ENCODE results near the gene THUMPD3.

Gene THUMPD3

DNA sequence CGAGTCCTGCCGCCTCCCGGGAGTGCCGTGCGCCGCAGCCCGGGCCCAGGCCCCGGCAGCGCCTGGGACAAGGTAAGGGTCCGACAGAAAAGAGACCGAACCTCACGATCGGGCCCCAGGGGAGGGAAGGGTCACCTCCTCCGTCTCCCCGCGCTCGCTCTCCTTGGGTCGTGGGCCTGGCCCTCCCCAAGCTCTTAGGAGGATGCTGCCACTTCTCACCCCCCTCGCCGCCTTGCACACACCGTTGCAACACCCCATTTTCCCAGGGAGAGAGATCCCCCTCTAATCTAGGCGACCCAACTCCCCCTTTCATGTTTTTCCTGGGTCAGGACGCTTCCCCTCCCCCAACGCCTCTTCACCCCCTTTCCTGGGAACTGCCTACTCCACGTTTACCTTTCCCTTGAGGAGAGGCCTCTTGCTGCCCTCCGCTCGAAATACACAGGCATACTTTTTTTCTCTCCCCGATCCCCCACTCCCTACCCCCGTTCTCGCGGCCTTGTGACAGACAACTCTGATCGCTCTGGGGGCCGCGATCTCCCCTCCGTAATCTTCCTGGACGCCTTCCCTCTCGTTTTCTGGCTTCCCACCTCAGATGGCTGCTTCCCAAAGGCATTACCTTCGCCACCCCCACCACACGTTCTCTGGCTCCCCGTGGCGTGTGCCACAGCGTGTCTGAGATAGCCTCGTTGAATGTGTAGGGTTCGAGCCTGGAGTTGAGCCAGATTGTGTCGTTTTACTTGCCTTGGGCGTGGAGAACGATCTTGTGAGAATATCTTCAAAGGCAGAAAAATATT is 35.2 kb downstream of the THUMPD3 start:
- DNase-seq, result peak; percentile 64

DNA sequence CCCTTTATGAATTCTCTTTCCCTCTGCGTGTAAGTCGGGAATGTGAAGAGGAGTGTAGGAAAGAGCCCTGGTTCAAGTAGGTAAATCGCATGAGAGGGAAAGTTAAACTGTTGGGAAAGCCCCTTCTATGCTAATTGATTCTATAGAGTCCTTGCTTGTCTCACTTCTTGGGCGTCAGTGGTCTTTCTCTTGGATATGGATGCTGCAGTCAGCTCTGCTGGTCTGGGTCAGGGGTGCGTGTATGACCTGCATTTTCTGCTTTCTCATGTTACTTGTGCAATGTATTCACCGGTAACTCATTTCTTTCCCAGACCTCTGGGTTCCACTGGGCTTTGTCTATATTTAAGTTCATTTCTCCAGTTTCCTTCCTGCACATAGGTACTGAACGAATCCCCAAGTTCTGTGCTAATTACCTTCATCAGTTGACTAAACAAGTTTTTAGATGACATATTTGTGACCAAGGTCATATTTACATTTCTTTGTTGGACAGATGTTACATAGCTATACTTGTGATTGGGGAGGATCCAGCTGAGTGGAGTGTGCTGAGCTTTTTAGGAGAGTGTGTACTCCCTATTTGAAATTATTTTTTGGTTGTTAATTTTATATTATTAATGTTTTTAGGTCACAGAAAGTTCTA is 36.0 kb downstream of the THUMPD3 start:
- no peak for DNase-seq

DNA sequence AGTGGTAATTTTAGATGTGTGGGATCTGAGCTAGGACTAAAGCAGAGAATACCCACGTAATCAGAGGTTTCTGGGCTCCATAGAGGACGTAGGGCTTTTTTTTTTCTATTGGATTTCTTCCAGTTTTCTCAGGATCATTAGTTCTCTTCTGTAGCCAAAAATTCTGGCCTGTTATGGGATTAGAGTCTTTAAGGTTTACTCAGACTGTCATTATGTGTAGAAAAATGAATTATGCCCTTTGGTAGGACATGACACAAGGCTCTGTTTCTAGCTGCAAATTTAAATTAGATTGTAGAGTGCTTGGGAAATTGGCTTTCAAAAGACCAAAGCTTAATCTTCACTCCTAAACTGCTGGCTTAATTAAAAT is 36.5 kb downstream of the THUMPD3 start:
- no peak for DNase-seq

DNA sequence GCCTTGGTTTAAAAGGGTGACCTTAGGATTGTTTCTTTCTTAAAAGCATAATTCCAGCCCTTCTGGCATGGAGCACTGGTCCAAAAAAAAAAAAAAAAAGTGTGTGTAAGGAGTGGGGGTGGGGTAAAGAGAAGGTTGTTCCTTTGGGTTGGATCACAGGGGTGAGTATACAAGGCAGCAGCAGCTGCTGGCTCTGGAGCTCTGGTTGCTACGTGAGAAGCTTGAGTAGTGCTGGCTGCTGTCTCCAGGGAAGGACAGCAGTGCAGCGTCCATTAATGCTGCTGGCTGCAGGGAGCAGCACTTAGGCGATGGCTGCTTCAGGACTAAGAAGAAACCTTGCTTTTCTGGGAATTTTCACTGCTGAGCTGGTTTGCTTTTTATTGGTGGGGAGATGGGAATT is 36.9 kb downstream of the THUMPD3 start:
- peak; percentile 92 for DNase-seq

DNA sequence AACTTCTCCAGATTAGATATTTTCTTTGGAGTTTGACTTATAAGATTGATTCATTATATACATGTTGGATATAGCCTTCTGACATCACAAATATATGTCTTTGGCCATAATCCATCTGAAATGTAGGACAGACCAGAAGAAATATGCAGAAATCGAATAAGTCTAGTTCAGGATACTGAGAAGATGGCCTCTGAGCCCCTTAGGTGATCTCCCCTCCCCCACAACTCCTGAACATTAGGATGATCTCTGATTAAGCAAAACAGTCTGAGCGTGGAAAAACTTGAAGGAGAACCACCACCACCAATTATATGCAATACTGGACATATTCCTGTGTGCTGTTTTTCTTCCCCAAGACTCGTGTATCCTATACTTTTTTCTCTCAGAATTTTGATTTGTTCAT is 37.8 kb downstream of the THUMPD3 start:
- no peak for DNase-seq

DNA sequence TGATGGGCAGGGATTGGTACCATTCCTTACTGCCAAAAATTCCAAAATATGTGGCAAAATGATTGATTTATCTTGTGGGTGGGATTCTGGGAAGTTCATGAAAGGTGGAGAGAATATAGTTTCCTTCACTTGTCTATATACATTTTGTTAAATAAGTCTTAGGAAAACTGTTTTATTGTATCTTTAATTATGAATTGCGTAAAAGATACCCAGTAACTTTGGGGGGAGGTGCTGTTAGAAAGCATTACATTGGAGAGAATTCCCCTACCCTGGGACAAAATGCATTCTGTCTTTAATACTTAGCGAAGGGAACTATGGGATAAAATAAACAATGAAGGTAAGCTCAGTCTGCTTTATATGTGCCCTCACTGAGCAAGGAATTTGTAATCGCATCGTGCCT is 39.1 kb downstream of the THUMPD3 start:
- no peak for DNase-seq

DNA sequence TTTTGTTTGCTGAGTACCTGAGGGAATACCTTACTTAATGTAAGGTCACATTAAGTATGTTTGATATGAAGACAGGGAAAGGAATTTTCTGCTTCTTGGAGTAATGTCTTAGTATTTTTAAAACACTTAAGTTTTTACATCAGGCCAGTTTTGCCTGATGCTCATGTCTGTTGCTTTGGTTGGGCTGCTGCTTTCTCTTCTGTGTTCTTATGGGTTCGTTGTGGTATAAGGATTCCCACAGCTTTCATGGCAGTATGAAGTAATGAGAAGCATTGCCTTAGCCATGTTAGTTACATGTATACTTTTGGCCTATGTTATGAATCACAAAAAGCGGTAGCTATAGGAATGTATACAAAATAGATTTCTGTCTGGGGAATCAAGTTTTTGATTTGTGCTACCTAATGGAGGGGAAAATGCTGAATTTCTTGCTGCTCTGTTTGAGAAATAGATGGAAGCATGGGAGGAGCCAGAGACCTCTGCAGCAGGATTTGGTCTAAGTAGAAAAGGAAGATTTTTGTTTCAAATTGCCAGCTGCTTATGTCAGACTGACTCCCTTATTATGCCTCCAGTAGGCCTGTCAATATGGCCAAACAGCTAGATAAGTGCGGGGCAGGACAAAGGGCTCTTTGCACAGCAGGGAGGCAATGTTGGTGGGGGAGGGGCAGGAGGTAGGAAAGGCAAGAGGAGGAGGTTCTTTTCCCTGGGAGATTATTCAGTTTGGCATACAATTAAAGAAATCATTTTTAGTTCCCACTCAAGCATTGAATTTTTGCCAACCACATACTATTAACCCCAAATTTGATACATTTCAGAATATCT is 39.8 kb downstream of the THUMPD3 start:
- peak; percentile 35 for DNase-seq

DNA sequence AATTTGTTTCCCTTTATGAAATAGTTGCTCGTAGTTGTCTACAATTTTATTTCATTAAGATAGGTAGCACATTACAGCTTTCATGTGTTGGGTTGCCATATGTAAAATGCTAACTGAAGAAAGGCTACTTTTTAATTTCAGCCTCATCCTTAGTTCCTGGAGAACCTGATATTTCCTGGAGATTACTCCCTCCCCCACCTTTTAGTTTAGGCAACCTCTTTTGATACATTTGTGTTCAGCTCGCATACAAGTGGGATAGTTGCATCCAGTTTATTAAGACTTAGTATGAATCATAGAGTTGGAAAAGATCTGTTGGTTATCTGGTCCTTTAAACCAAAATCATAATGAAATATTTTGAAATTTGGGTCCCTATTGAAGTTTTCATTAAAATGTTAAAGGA is 40.6 kb downstream of the THUMPD3 start:
- DNase-seq, result no peak

DNA sequence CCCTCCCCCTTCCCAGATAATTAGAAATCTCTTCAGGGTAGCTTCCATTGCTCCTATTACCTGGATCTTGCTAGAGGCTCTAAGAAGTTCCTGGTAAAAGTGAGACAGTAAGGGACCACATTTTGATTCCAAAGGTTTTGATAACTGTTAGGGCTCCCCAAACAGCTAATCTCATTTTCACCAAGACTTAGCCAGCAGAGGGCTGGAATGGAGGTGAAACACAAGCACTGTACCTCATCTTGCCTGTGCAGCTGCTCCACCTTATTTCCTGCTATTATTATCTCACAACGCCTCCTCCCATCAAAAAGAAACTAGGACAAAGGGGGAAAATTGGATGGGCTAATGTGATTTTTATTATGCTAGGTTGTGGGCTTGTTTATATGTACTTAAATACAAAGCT is 41.8 kb downstream of the THUMPD3 start:
- no peak for DNase-seq

DNA sequence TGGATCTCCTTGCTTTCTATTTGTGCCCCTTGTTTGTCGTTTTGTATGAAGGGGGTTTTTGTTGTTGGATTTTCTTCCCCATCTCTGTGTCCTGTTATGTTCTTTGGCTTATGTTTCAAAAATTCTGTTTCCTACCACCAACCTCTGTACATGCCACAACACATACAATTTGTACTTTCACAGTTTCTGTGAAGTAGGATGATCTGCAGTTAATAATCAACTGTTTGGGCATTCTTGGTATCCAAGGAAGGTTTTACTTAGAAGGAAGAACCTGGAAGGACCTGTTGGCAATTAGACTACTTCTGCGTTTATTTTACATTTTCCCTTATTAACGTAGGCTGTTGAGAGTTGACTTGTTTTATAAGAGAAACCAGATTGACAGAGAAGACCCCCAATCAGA is 42.9 kb downstream of the THUMPD3 start:
- DNase-seq, result no peak

DNA sequence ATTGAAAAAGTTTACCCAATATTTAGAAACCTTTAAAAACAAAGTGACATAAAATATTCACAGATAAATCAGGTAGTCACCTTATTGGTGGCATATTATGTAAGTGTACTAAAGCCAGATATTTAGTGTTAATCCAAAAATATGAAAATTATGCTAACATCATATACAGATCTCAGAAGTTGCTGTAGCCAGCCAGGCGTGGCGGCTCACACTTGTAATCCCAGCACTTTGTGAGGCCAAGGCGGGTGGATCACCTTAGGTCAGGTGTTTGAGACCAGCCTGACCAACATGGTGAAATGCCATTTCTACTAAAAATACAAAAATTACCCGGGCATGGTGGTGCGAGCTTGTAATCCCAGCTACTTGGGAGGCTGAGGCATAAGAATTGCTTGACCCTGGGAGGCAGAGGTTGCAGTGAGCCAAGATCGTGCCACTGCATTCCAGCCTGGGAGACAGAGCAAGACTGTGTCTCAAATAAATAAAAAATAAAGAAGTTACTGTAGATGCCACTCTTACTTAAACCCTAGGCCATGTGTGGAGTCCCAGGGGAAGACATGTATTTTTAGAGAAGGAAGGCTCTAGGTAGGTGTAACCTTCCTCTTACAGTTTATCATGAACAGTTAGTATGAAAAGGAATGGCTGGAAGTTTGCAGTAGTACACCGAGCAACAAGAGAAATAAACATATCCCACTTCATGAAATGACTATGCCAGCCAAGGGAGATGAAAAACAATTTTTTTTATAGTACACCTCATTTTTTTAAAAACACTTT is 44.2 kb downstream of the THUMPD3 start:
- no peak for DNase-seq

DNA sequence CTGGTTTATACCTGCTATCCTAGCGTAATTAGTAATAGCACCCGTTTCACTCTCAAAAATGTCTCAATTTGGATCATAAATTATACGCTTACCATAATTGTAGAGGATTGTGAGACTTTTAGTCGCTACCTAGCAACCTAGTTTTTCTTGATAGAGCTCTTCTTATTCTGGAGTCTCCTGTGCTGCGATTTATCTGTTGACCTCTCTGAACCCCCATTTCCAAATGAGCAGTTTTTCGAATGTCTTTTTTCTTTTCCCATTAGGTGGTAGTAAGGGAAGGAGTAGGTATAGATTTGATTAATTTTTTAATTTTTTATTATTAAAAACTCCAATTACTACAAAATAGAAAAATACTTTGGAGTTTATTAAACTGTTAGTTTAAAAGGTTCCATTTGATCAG is 45.2 kb downstream of the THUMPD3 start:
- no peak for DNase-seq

DNA sequence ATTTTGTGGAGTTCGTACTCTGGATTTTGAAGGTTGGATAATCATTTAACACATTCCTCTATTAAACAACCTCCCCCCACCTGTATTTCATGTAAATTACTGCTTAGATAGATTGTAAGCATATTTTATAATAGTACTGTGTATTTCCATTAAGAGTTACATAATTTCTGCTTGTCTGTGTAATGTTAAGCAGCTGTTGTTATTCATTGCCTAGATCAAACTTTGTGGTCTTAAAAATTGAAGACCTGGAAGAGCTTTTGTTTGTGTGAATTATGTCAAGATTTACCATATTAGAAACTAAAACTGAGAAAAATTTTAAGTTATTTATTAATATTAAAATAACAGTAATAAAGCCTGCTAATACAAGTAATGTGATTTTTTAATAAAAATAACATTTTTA is 45.7 kb downstream of the THUMPD3 start:
- no peak for DNase-seq

DNA sequence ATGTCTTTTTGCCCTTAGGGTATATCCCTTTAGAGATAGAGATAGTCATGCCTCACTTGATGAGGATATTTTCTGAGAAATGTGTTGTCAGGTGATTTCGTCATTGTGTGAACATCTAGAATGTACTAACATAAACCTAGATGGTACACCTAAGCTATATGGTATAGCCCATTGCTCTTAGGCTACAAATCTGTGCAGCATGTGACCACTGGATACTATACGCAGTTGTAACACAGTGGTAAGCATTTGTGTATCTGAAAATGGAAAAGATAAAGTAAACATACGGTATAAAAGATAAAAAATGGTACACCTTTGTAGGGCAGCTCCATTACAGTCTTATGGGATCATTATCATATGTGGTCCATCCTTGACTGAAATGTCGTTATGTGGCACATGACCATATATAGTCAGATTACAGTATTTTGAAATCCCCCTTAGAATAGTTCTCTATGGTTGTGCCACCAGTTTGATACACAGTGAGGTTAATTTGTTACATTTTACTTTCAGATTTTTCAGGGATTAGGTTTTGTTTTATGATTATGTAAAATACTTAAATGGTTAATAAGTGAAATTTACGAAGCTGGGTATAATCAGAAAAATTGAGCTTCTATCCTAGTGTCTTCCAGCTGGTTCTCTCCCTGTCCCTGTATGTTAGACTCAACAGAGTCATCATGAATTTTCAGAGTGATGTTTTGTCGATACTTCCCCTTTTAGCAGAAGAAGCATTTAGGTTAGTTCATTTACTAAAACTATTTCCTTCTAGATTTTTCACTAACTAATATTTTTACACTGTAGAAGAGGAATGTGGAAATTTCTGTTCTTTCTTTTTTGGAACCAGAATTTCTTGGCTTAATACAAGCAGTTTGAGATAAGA is 47.4 kb downstream of the THUMPD3 start:
- DNase-seq, result no peak

DNA sequence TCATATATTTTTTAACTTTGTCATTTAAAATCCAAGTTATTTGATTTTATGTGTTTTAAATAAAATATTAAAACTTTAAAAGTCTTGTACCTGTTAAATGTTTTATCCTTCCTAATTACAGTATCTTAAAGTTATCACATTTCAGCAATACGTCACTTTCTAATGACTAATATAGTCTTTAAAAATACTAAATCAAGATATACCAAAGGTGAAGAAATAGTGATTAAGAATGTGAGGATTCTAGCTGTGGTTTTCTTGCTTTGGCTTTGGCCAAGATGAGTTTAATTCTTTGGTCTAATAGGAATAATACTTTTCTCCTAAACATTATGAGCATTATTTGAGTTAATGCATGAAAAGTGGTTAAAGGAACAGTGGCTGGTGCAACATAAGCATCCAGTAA is 48.4 kb downstream of the THUMPD3 start:
- DNase-seq, result no peak

DNA sequence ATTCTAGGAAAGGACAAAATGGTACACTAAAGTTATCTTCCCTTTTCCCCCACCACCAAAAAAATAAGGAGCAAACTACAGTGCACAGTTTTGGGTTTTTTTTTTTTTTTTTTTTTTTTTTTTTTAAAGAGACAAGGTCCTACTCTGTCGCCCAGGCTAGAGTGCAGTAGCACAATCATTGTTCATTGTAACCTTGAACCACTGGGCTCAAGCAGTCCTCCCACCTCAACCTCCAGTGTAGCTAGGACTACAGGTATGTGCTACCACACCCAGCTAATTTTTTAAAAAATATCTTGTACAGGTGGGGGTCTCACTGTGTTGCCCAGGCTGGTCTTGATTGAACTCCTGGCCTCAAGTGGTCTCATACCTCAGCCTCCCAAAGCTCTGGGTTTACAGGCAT is 49.4 kb downstream of the THUMPD3 start:
- DNase-seq, result no peak

DNA sequence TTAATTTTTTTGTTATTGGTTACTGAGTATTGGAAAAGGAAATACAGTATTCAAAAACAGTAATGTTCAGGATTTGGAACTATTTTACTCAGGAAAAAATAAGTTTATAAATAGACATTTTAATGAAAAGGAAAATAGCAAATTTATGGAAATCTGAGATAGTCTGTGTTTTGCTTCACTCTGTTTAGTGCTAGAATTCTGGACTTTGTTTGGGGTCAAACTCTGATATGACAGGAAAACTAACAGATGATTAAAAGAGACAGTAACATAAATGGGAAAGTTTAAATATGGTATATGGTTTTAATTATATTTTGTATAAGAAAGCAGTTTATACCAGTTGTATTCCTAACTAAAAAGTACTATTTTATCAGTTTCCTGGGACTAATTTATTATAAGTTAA is 52.0 kb downstream of the THUMPD3 start:
- no peak for DNase-seq

DNA sequence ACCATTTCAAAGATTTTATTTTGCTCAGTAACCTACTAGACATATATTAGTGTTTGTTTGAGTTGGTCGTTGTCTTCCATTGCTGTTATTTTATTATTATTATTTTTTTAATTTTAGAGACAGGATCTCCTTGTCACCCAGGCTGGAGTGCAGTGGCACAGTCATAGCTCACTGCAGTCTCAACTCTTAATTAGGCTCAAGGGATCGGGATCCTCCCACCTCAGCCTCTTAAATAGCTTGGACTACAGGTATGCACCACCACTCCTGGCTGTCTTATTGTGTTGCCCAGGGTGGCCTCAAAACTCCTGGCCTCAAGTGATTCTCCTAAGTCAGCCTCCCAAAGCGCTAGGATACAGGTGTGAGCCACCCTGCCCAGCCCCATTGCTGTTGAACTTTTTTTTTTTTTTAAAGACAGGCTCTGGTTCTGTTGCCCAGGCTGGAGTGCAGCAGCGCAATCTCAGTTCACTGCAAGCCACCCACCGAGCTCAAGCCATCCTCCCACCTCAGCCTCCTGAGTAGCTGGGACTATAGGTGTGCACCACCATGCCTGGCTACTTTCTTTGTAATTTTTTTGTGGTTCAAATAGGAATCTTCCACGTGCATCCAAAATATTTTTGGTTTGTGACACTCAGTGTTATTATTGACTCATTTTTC is 52.8 kb downstream of the THUMPD3 start:
- no peak for DNase-seq

DNA sequence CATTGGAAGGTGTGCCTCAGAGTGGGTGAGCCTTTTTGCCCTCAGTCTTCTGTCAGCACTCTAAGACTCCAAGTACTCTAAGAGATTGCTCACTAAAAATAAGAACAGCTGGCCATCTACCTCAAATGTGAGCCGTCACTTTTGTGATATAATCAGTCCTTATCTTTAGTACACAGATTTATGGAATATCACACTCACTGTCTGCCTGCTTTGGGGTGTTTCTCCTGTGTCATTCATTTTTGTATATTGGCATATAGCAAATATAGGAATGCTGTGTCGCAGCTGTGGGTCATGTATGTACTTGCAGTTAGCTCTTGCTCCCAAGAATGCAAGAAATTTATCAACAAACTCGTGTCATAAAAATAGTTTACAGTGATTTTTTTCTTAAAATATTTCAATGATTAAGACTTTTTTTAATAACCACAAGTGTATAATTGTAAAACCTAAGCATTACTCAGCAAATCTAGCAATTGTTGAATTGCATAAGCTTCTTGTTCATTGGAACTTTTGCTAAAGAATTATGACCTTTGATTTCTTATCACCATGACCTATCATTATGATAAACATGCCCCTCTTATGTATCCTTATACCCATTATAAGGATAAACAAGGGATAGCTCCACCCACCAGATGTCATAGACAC is 53.4 kb downstream of the THUMPD3 start:
- DNase-seq, result no peak

DNA sequence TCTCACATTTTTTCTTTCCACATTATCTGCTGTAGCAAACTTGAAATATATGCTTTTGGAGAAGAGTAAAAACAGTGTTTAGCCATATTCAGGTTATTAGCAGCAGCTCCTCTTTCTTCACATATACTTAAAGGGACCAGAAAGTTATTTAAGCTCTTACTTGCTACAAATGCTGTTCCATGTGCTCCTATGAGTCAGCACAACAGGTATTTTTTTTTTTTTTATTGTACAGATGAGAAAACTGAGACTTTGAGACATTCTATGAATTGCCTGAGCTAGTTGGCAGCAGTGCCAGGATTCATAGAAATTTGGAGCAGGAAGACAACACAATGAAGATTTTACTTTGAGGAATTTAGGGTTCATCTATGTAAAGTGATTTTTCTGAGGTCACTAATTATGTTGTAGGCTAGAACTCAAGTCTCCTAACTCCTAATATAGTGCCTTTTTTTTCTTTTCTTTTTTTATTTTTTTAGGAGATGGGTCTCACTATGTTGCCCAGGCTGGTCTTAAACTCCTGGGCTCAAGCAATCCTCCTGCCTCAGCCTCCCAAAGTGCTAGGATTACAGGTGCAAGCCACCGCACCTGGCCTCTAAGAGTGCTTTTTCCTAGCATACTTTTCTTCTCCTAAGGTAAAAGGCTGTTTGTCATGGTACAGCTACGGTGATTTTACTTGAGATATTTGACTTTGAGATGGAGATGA is 58.1 kb downstream of the THUMPD3 start:
- no peak for DNase-seq
